Measurements from ENCODE around the gene SMC5.

- TF ChIP-seq CTCF (conservative IDR thresholded peaks at IDR 0.05; ENCODE audit: low read depth, low read length), result no peak
- no peak for TF ChIP-seq EZH2 (IDR thresholded peaks at IDR 0.05; ENCODE audit: low read length, unreplicated experiment)
Observed at GRCh38 chr9:70220216-70220615, 38.6 kb upstream of the SMC5 start.
